Retinal pigment epithelial cell (primary cell): ENCODE data around the gene CUL2.

Source experiments
- DNase-seq: peaks from one replicate; pipeline ENCODE4 v3.0.0-alpha.2; 2010; ENCODE audit warnings: low read depth
- H3K4me3 ChIP-seq: 2 replicates; pipeline ENCODE4 v1.5.1; 2011; ENCODE audit warnings: mild to moderate bottlenecking, low read length, control low read depth, moderate library complexity
- TF ChIP-seq, protein P1 (sequence below): conservative IDR thresholded peaks from 2 replicates; pipeline ENCODE4 v1.5.1; 2011; ENCODE audit warnings: low read depth, low read length, control low read depth, inconsistent platforms

The CUL2 gene

DNA sequence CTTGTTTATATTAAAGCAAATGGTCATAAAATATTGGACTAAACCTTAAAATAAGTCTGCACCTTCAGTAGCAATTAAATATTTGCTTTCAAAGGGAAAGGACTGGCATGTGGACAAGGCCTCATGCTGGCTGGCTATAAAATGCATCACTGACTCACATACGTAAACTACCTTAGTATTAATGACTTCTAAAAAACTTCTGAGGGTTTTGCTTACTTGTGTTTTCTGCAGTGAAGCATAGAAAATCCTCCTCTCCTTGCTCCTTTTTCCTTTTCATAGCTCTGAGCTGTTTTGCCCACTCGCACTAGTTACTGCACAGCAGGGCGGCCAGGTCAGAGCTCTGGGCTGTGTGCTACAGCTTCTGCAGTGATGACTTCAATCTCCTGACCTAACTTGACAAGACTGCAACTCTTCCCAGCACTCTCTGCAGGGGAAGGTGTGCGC, 82.3 kb downstream of the CUL2 start:
- H3K4me3 ChIP-seq: no peak overlapping the region
- TF ChIP-seq, protein P1, sequence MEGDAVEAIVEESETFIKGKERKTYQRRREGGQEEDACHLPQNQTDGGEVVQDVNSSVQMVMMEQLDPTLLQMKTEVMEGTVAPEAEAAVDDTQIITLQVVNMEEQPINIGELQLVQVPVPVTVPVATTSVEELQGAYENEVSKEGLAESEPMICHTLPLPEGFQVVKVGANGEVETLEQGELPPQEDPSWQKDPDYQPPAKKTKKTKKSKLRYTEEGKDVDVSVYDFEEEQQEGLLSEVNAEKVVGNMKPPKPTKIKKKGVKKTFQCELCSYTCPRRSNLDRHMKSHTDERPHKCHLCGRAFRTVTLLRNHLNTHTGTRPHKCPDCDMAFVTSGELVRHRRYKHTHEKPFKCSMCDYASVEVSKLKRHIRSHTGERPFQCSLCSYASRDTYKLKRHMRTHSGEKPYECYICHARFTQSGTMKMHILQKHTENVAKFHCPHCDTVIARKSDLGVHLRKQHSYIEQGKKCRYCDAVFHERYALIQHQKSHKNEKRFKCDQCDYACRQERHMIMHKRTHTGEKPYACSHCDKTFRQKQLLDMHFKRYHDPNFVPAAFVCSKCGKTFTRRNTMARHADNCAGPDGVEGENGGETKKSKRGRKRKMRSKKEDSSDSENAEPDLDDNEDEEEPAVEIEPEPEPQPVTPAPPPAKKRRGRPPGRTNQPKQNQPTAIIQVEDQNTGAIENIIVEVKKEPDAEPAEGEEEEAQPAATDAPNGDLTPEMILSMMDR: no peak
- DNase-seq: no peak

DNA sequence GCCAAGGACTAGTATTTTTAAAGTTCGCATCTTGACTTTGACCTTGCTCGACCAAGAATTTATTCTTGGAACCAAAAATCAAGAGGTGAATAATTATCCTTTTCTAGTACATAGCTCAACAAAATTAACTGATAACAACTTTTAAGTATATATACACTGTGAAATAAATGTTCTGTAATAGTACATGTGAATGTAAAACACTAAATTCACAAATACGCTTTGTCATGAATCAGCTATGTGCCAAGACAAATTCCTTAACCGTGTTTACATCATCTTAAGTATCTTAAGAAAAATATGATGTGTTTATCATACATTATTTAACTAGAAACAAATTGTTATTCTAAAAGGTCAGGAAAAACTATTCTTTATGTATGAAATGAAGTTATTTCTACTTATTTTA, 83.3 kb downstream of the CUL2 start:
- H3K4me3 ChIP-seq: no peak overlapping the region
- TF ChIP-seq, protein P1: no peak
- no peak for DNase-seq

DNA sequence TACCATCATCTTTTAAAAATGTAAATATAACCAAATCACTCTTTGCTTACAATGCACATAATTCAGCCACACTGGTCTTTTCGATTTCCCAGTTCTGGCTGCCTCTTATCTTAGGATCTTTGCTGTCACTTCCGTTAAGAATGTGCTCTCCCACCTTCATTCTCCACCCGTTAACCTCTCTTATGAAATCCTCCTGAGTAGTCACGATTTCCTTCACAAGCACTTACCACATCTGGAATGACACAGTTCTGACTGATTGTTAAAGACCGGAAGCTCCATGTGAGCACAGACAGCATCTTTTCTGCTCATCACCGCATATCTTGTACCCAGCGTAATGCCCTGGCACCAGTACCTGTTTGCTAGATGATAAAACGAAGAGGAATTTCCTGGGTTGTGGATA, 84.3 kb downstream of the CUL2 start:
- TF ChIP-seq, protein P1: no peak
- no peak overlapping the region for H3K4me3 ChIP-seq
- DNase-seq: no peak

DNA sequence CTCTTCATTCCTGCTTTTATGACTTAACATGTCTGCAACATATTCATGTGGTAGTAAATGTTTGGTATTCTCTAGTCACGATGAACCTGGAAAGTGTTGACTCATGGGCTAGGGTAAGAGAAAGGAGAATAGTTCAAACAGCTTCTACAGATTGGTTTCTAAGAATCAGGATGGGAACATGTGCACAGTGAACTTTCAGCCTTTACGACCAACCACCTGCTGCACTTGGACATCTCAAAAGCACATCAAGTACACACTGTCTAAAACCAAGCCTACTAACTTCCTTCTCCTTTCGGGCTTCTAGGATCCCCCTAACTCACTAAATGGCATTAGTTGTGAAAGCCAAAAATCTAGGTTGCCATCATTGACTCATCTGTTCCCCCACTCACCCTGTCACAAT, 85.5 kb downstream of the CUL2 start:
- TF ChIP-seq, protein P1: no peak
- no peak overlapping the region for H3K4me3 ChIP-seq
- DNase-seq: no peak

DNA sequence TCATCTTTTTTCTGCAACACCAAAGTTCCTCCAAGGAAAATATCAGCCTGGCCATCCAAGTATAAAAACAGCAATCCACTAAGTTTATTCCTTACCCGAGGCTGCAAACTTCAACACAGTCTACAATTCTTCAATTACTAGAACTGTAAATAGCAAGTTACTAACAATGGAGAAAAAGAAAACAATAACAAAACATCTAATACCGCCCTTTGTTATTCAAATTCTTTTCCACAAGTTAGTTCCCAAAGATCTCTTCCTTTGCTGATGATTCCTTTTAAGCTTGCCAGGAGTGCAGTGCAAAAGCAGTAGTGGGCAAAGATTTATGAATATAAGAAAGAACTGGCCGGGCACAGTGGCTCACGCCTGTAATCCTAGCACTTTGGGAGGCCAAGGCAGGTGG, 86.2 kb downstream of the CUL2 start:
- TF ChIP-seq, protein P1: no peak
- no peak for DNase-seq
- H3K4me3 ChIP-seq: no peak overlapping the region

DNA sequence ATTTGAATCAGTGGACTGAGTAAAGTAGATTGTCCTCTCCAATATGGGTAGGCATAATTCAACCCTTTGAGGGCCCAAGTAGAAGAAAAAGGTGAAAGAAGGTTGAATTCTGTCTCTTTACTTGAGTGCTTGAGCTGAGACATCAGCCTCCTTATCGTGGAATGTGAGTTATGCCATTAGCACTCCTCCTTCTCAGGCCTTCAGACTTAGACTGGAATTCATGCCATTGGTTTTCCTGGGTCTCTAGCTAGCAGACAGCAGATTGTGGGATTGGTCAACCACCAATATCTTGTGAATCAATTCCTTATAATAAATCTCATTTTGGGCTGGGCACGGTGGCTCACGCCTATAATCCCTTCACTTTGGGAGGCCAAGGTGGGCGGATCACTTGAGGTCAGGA, 89.2 kb downstream of the CUL2 start:
- DNase-seq: no peak
- TF ChIP-seq, protein P1: no peak
- no peak overlapping the region for H3K4me3 ChIP-seq

DNA sequence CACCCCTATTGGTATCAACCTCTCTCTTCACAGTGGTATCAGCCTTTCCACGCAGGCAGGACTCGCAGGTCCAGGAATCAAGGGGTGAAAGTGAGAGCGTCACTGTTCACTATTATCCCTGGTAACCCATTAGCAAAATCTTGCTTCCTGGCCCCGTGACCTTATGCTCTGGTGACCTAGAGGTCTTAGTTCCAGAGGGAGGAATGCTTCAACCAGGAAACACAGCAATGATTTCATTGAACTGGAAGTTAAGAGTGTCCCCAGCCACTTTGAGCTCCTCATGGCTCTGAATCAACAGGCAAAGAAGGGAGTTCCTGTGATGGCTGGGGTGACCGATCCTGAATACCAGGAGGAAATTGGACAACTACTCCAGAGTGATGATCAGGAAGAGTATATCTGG, 90.6 kb downstream of the CUL2 start:
- TF ChIP-seq, protein P1: no peak
- H3K4me3 ChIP-seq: no peak overlapping the region
- no peak for DNase-seq
